H1 (cell line): ENCODE measurements around the gene CPD. TPM values are rescaled to one million over a fixed set of nuclear protein-coding genes. Genes with fewer than 3 reads are reported as not detected.

ENCODE experiments used
- CTCF ChIA-PET: fragments of 300-600 bp; sonication (Branson Sonifier 250); formaldehyde crosslinking; loops from one replicate; lab custom pipeline; 2021; ENCODE audit not compliant: partially characterized antibody; lab: Charles Lee
- POLR2A ChIA-PET: fragments of 300-600 bp; sonication (Branson Sonifier 250); formaldehyde crosslinking; loops from one replicate; lab custom pipeline; 2021; ENCODE audit warnings: inconsistent platforms; ENCODE audit not compliant: partially characterized antibody; lab: Charles Lee
- DNase-seq, 2 experiments: peaks; one replicate each; pipeline versions ENCODE4 v3.0.0 to v3.0.0-alpha.2; 2010 to 2022; ENCODE audit warnings: low spot score in 2 of 2, low read depth in 1 of 2, mixed read lengths in 1 of 2
- FAIRE-seq: peaks from 2 replicates; lab custom pipeline; 2011; peaks lifted over from hg19 to GRCh38; lab: Jason Lieb, UNC
- H2AFZ ChIP-seq: 2 replicates; pipeline ENCODE4 v1.8.1; 2012; ENCODE audit warnings: low read length, inconsistent platforms
- H2AK5ac ChIP-seq: 2 replicates; pipeline ENCODE4 v1.6.1; 2013; ENCODE audit warnings: low read depth, low read length
- H2BK120ac ChIP-seq: replicated peaks from 2 replicates; pipeline ENCODE3; 2013; ENCODE audit warnings: low read depth, low read length, inconsistent platforms
- H2BK12ac ChIP-seq: 2 replicates; pipeline ENCODE4 v1.6.1; 2013; ENCODE audit warnings: low read depth, low read length
- H2BK15ac ChIP-seq: 2 replicates; pipeline ENCODE4 v1.6.1; 2013; ENCODE audit warnings: low read length
- H2BK20ac ChIP-seq: 2 replicates; pipeline ENCODE4 v1.6.1; 2013; ENCODE audit warnings: low read length
- H2BK5ac ChIP-seq: 2 replicates; pipeline ENCODE4 v1.6.1; 2013; ENCODE audit warnings: low read depth, low read length
- H3K14ac ChIP-seq: 2 replicates; pipeline ENCODE4 v1.6.1; 2013; ENCODE audit warnings: inconsistent platforms; ENCODE audit not compliant: insufficient read length
- H3K18ac ChIP-seq: 2 replicates; pipeline ENCODE4 v1.6.1; 2013; ENCODE audit warnings: low read length; ENCODE audit errors: extremely low read depth
- H3K23ac ChIP-seq: 2 replicates; pipeline ENCODE4 v1.6.1; 2013; ENCODE audit warnings: inconsistent platforms; ENCODE audit not compliant: insufficient read length
- H3K23me2 ChIP-seq: 2 replicates; pipeline ENCODE4 v1.6.1; 2013; ENCODE audit warnings: low read depth, low read length
- H3K27ac ChIP-seq: 2 replicates; pipeline ENCODE4 v1.6.1; 2011; ENCODE audit warnings: low read depth, low read length, inconsistent platforms
- H3K27me3 ChIP-seq, 4 experiments: replicated peaks in 1 of 4; 1 replicate in 1 of 4; 2 replicates in 3 of 4; pipeline versions ENCODE4 v1.6.1 to v1.8.1; 2011 to 2013; ENCODE audit warnings: low read length in 3 of 4, mild to moderate bottlenecking in 3 of 4, inconsistent platforms in 2 of 4, mixed read lengths in 2 of 4, moderate library complexity in 1 of 4; ENCODE audit not compliant: control insufficient read depth in 3 of 4, insufficient read depth in 3 of 4; ENCODE audit errors: extremely low read depth in 1 of 4
- H3K36me3 ChIP-seq, 4 experiments: 2 replicates each; pipeline versions ENCODE4 v1.6.1 to v1.8.1; 2011 to 2013; ENCODE audit warnings: mild to moderate bottlenecking in 4 of 4, low read length in 3 of 4, moderate library complexity in 2 of 4, control low read depth in 1 of 4, inconsistent platforms in 1 of 4; ENCODE audit not compliant: insufficient read depth in 4 of 4, control insufficient read depth in 2 of 4
- H3K4ac ChIP-seq: replicated peaks from 2 replicates; pipeline ENCODE3; 2013; ENCODE audit warnings: low read length, low read depth, mixed read lengths, inconsistent platforms; ENCODE audit not compliant: insufficient read length
- H3K4me1 ChIP-seq, 4 experiments: replicated peaks in 1 of 4; 1 replicate in 1 of 4; 2 replicates in 3 of 4; pipeline versions ENCODE4 v1.6.1 to v1.8.1; 2011 to 2013; ENCODE audit warnings: low read length in 3 of 4, inconsistent platforms in 2 of 4, mixed read lengths in 1 of 4; ENCODE audit not compliant: insufficient read depth in 4 of 4, control insufficient read depth in 3 of 4
- H3K4me2 ChIP-seq, 2 experiments: 2 replicates each; pipeline versions ENCODE4 v1.6.1 to v1.8.1; 2011 to 2013; ENCODE audit warnings: low read depth in 2 of 2, low read length in 2 of 2, control low read depth in 1 of 2, inconsistent platforms in 1 of 2, mild to moderate bottlenecking in 1 of 2; ENCODE audit not compliant: insufficient read depth in 1 of 2
- H3K4me3 ChIP-seq, 4 experiments: fragments of 200-600, 300-600 bp in 1 of 4; sonication (generic), shearing (Covaris generic), sonication (Bioruptor Twin) in 1 of 4; 2 replicates each; pipeline versions ENCODE4 v1.5.1 to v1.8.1; 2011 to 2016; ENCODE audit warnings: low read length in 4 of 4, low read depth in 3 of 4, control low read depth in 2 of 4, inconsistent platforms in 2 of 4, mild to moderate bottlenecking in 2 of 4, mixed read lengths in 1 of 4, moderate library complexity in 1 of 4; ENCODE audit not compliant: insufficient read depth in 2 of 4; ENCODE audit errors: extremely low read depth in 1 of 4
- H3K56ac ChIP-seq: replicated peaks from 2 replicates; pipeline ENCODE3; 2013; ENCODE audit warnings: low read depth, mild to moderate bottlenecking, mixed read lengths, low read length, inconsistent platforms; ENCODE audit not compliant: insufficient read length
- H3K79me1 ChIP-seq: 2 replicates; pipeline ENCODE4 v1.6.1; 2013; ENCODE audit warnings: low read depth, low read length, control low read depth
- H3K79me2 ChIP-seq, 2 experiments: 2 replicates each; pipeline versions ENCODE4 v1.6.1 to v1.8.1; 2012 to 2013; ENCODE audit warnings: low read length in 2 of 2, mild to moderate bottlenecking in 2 of 2, inconsistent platforms in 1 of 2; ENCODE audit not compliant: insufficient read depth in 2 of 2, control insufficient read depth in 1 of 2
- H3K9ac ChIP-seq, 4 experiments: replicated peaks in 1 of 4; 1 replicate in 1 of 4; 2 replicates in 3 of 4; pipeline versions ENCODE4 v1.6.1 to v1.8.1; 2011 to 2013; ENCODE audit warnings: low read depth in 3 of 4, low read length in 3 of 4, control low read depth in 2 of 4, mild to moderate bottlenecking in 2 of 4, moderate library complexity in 2 of 4, inconsistent platforms in 1 of 4; ENCODE audit errors: extremely low read depth in 1 of 4
- H3K9me3 ChIP-seq, 2 experiments: 2 replicates each; pipeline versions ENCODE4 v1.6.1 to v1.8.1; 2012 to 2013; ENCODE audit warnings: mild to moderate bottlenecking in 2 of 2, moderate library complexity in 2 of 2, control low read depth in 1 of 2, inconsistent platforms in 1 of 2, low read depth in 1 of 2, low read length in 1 of 2, mixed read lengths in 1 of 2; ENCODE audit not compliant: insufficient read depth in 2 of 2
- H4K20me1 ChIP-seq, 2 experiments: replicated peaks in 1 of 2; 2 replicates each; pipeline versions ENCODE3 to v1.8.1; 2011 to 2013; ENCODE audit warnings: inconsistent platforms in 2 of 2, low read length in 2 of 2, mild to moderate bottlenecking in 1 of 2; ENCODE audit not compliant: insufficient read depth in 2 of 2, control insufficient read depth in 1 of 2
- H4K5ac ChIP-seq: 2 replicates; pipeline ENCODE4 v1.6.1; 2013; ENCODE audit warnings: low read length, low read depth, mixed read lengths, inconsistent platforms; ENCODE audit not compliant: insufficient read length
- H4K8ac ChIP-seq: 2 replicates; pipeline ENCODE4 v1.8.0; 2013; ENCODE audit warnings: mild to moderate bottlenecking, moderate library complexity, low read length, inconsistent platforms; ENCODE audit not compliant: insufficient read depth; ENCODE audit errors: extremely low read depth
- H4K91ac ChIP-seq: replicated peaks from 2 replicates; pipeline ENCODE3; 2013; ENCODE audit warnings: low read length, mixed read lengths, inconsistent platforms; ENCODE audit not compliant: insufficient read length
- JUND ChIP-seq: IDR thresholded peaks from 2 replicates; pipeline ENCODE4 v1.6.1; 2011; ENCODE audit warnings: mild to moderate bottlenecking, improper control_type of control experiment, low read length
- SIRT6 ChIP-seq: IDR thresholded peaks from one replicate; pipeline ENCODE4 v1.7.1; 2012; ENCODE audit warnings: low read length, inconsistent platforms
- ZNF274 ChIP-seq: IDR thresholded peaks from 2 replicates; pipeline ENCODE4 v1.7.0; 2012; ENCODE audit warnings: low read length, borderline replicate concordance; ENCODE audit errors: extremely low read depth
- WGBS, 2 experiments: shearing (Covaris generic) in 1 of 2; methylation state at CpG; one replicate each; pipeline versions ENCODE4 v1.1.6 to v1.1.7; 2013 to 2015; ENCODE audit warnings: low lambda C conversion rate in 2 of 2, mixed read lengths in 2 of 2, inconsistent platforms in 1 of 2, low coverage in 1 of 2, missing lambda C conversion rate in 1 of 2; ENCODE audit not compliant: insufficient replicate concordance in 2 of 2, insufficient coverage in 1 of 2, insufficient read length in 1 of 2; ENCODE audit errors: extremely low coverage in 1 of 2, missing lambda C conversion rate in 1 of 2; 5-methylcytosine and 5-hydroxymethylcytosine counted together
- polyA plus RNA-seq, 7 experiments: library from polyadenylated mRNA; depleted of rRNA in 3 of 7; stranded (reverse) in 5 of 7; unstranded in 2 of 7; fragments of >200 nt in 5 of 7; fragments of 200-250 nt in 2 of 7; gene quantifications; 1 replicate in 5 of 7; 2 replicates in 1 of 7; 4 replicates in 1 of 7; pipeline versions ENCODE4 v1.2.1 to v1.2.3, GENCODE V29; 2011 to 2013; ENCODE audit warnings: missing spikeins in 2 of 7, mixed read lengths in 2 of 7
- total RNA-seq: library from RNA; stranded (reverse); fragmentation: NEBNext Ultra II Directional; extraction: Animal tissue kit (Norgen Biotek cat#: 25700); gene quantifications from 2 replicates; pipeline ENCODE4 v1.2.1, GENCODE V29; 2021

The CPD gene
- total and polyA plus RNA-seq, 2 of the 8 experiments (the other 6 are each of a cell fraction or from before 2014, with no cell fraction given) = 8.6 to 46.2 TPM

- Histone ChIP-seq H3K14ac (no peak overlapping the region), H3K4me1 (peaks cover 0 to 4% (median 1%) of the 10 kb centered on the region in 4 experiments; a peak in 3 of 7 replicates), H3K4me3 (no peak overlapping the region), H3K18ac (no peak overlapping the region), H3K79me1 (no peaks in the 10 kb centered on the region), H2AFZ (no peak overlapping the region), H3K9ac (no peak overlapping the region), H3K23ac (no peak overlapping the region), H3K27me3 (no peaks in the 10 kb centered on the region), H3K4me2 (no peak overlapping the region), H4K8ac (no peak overlapping the region), H2BK12ac (no peak overlapping the region), H3K79me2 (no peaks in the 10 kb centered on the region), H2BK20ac (no peak overlapping the region), H2AK5ac (no peak overlapping the region), H2BK5ac (no peak overlapping the region), H2BK15ac (no peak overlapping the region), H3K4ac (no peak overlapping the region), H3K56ac (peak overlapping the region; percentile 61), H4K91ac (no peak overlapping the region), H4K5ac (no peak overlapping the region), H4K20me1 (no peaks in the 10 kb centered on the region)
- ChIA-PET CTCF (interaction anchor here (0.6 to 7.7 kb wide), 11 partner anchors 8 to 585 kb away, joined by 3 to 57 read pairs (median 4); no protein-coding TSS in a partner anchor), POLR2A (interaction anchor here (0.8 kb wide), 1 partner anchor 101 kb away, joined by 3 read pairs; no protein-coding TSS in a partner anchor)
- DNase-seq = no peak
- 97% methylated on average over 2 of the region's 2 CpGs; no CpG with 5 or more reads in 1 of the 2 experiments for WGBS, 2 experiments
- TF ChIP-seq ZNF274 = no peak
- TF ChIP-seq JUND = no peak
- no peak for TF ChIP-seq SIRT6
- TF ChIP-seq, all 59 proteins: peak for 0
- Histone ChIP-seq H3K36me3 (no peaks in the 10 kb centered on the region), H3K27ac (no peak overlapping the region), H3K23me2 (no peaks in the 10 kb centered on the region; the same call in 1 of the 2 replicates), H3K9me3 (no peaks in the 10 kb centered on the region), H2BK120ac (no peak overlapping the region)
- FAIRE-seq = no peak
Observed at GRCh38 chr17:30339086-30339485, 39.6 kb upstream of the CPD start.
